NT2/D1 (cell line): ENCODE results near the gene RAI1.

ENCODE experiments used
- SUZ12 ChIP-seq: IDR thresholded peaks from 2 replicates; pipeline ENCODE4 v1.6.1; 2011; ENCODE audit not compliant: insufficient read length, insufficient read depth; ENCODE audit errors: extremely low read depth
- YY1 ChIP-seq: IDR thresholded peaks from 2 replicates; pipeline ENCODE4 v1.6.1; 2011; ENCODE audit not compliant: insufficient read length, insufficient read depth
- ZNF274 ChIP-seq: IDR thresholded peaks from 2 replicates; pipeline ENCODE4 v1.6.1; 2011; ENCODE audit warnings: mild to moderate bottlenecking, low read depth, low read length

DNA sequence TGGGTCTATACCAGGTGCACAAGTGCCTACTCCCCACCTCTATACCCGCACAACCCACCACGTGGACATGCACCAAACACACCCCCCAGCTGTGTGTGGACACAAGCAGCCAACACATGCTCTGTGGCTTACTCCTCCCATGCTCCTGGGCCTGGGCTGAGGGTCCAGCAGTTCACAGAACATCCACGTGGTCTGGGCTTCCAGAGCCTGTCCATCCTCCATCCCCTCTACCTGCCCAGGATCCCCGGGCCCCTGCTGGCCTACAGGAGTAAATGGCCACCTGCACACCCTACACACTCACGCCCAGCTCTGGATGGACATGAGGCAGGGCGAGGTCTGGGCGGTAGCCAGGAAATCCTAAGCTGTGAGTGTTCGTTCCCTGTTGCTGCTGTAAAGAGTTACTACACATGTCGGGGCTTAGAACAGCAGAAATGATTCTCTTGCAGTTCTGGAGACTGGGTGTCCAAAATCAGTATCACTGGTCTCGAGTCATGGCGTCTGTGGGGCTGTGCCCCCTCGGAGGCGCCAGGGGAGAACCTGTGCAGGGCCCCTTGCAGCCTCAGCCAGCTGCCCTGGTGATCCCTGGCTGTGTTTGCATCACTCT is 15.0 kb upstream of the RAI1 start:
- TF ChIP-seq ZNF274 (no peak), YY1 (no peak), SUZ12 (no peak)
